Activated CD8-positive, alpha-beta T cell treated with anti-CD3 and anti-CD28 coated beads for 36 hours (primary cell): Measurements from ENCODE around the gene SCARB2. TPM values are rescaled to one million over a fixed set of nuclear protein-coding genes. Genes with fewer than 3 reads are reported as not detected.

ENCODE experiments used
- ATAC-seq: fragments of 200-7000 bp; cut with Tn5 transposase; one replicate; pipeline ENCODE4 v1.10.0; 2021; ENCODE audit warnings: mild to moderate bottlenecking, moderate library complexity
- CTCF ChIA-PET: fragments of 350-600 bp; sonication (Branson Sonifier 250); formaldehyde crosslinking; loops from one replicate; lab custom pipeline; 2021; ENCODE audit warnings: antibody characterized with exemption; lab: Charles Lee
- POLR2A ChIA-PET: fragments of 350-600 bp; sonication (Branson Sonifier 250); formaldehyde crosslinking; loops from one replicate; lab custom pipeline; 2021; ENCODE audit warnings: antibody characterized with exemption; lab: Charles Lee
- DNase-seq: peaks from one replicate; pipeline ENCODE4 v3.0.0-alpha.2; 2020
- H3K27ac Mint-ChIP-seq: one replicate; pipeline ENCODE4 v1.8.0; 2021; ENCODE audit warnings: mild to moderate bottlenecking, mixed read lengths
- H3K27me3 Mint-ChIP-seq: one replicate; pipeline ENCODE4 v1.8.0; 2021; ENCODE audit warnings: mixed read lengths
- H3K36me3 Mint-ChIP-seq: one replicate; pipeline ENCODE4 v1.8.0; 2021; ENCODE audit warnings: low read depth, mixed read lengths
- H3K4me1 Mint-ChIP-seq: one replicate; pipeline ENCODE4 v1.8.0; 2021; ENCODE audit warnings: low read depth, mixed read lengths
- H3K4me3 Mint-ChIP-seq: one replicate; pipeline ENCODE4 v1.8.0; 2021; ENCODE audit warnings: mild to moderate bottlenecking, moderate library complexity, mixed read lengths
- H3K9me3 Mint-ChIP-seq: one replicate; pipeline ENCODE4 v1.8.0; 2021; ENCODE audit warnings: mixed read lengths
- intact Hi-C: fragments of 100-400 bp; cut with micrococcal nuclease; formaldehyde crosslinking; loops from one replicate; pipeline ENCODE4 v1.10.0; 2022
- total RNA-seq, 2 experiments: library from RNA; stranded (reverse); gene quantifications; one replicate each; pipeline ENCODE4 v1.2.3, GENCODE V29; 2021
- TF ChIP-seq, protein P1 (sequence below): fragments of 200-600 bp; IDR thresholded peaks from one replicate; pipeline ENCODE4 v1.8.0; 2022; ENCODE audit warnings: antibody characterized with exemption, mild to moderate bottlenecking

The SCARB2 gene
- total RNA-seq, 2 experiments from 2014 or later, result 2.6 to 3.1 TPM

- Mint-ChIP-seq H3K4me1 (peaks cover 33% of the 10 kb centered on the region), H3K27me3 (no peaks in the 10 kb centered on the region), H3K9me3 (no peaks in the 10 kb centered on the region), H3K4me3 (no peak overlapping the region), H3K36me3 (no peaks in the 10 kb centered on the region), H3K27ac (no peak overlapping the region)
- intact Hi-C loops, result no loop called here
- CTCF ChIA-PET, result interaction anchor here (1.1 to 2.5 kb wide), 2 partner anchors 26 to 150 kb away, joined by 3 to 9 read pairs; no protein-coding TSS in a partner anchor
- POLR2A ChIA-PET, result interaction anchor here (0.7 kb wide), 1 partner anchor 32 kb away, joined by 3 read pairs; no protein-coding TSS in a partner anchor
- ATAC-seq, result no peak
- DNase-seq, result no peak
- TF ChIP-seq, protein P1, sequence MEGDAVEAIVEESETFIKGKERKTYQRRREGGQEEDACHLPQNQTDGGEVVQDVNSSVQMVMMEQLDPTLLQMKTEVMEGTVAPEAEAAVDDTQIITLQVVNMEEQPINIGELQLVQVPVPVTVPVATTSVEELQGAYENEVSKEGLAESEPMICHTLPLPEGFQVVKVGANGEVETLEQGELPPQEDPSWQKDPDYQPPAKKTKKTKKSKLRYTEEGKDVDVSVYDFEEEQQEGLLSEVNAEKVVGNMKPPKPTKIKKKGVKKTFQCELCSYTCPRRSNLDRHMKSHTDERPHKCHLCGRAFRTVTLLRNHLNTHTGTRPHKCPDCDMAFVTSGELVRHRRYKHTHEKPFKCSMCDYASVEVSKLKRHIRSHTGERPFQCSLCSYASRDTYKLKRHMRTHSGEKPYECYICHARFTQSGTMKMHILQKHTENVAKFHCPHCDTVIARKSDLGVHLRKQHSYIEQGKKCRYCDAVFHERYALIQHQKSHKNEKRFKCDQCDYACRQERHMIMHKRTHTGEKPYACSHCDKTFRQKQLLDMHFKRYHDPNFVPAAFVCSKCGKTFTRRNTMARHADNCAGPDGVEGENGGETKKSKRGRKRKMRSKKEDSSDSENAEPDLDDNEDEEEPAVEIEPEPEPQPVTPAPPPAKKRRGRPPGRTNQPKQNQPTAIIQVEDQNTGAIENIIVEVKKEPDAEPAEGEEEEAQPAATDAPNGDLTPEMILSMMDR, result no peak
These were observed 8.1 kb downstream of the SCARB2 start for GRCh38 chr4:76205476-76205875.

GRCh38 chr4:76204936-76205335 is 8.7 kb downstream of the SCARB2 start:
- H3K27ac Mint-ChIP-seq, result no peak overlapping the region
- ATAC-seq (no peak), DNase-seq (no peak)
- no peaks in the 10 kb centered on the region for H3K36me3 Mint-ChIP-seq
- no peaks in the 10 kb centered on the region for H3K27me3 Mint-ChIP-seq
- POLR2A ChIA-PET, result interaction anchor here (0.7 kb wide), 1 partner anchor 32 kb away, joined by 3 read pairs; no protein-coding TSS in a partner anchor
- peaks cover 36% of the 10 kb centered on the region for H3K4me1 Mint-ChIP-seq
- no peaks in the 10 kb centered on the region for H3K9me3 Mint-ChIP-seq
- H3K4me3 Mint-ChIP-seq, result no peak overlapping the region
- TF ChIP-seq, protein P1, result no peak
- CTCF ChIA-PET, result interaction anchor here (0.8 to 2.5 kb wide), 3 partner anchors 25 to 151 kb away, joined by 3 to 9 read pairs (median 3); no protein-coding TSS in a partner anchor
- intact Hi-C loops, result no loop called here

DNA sequence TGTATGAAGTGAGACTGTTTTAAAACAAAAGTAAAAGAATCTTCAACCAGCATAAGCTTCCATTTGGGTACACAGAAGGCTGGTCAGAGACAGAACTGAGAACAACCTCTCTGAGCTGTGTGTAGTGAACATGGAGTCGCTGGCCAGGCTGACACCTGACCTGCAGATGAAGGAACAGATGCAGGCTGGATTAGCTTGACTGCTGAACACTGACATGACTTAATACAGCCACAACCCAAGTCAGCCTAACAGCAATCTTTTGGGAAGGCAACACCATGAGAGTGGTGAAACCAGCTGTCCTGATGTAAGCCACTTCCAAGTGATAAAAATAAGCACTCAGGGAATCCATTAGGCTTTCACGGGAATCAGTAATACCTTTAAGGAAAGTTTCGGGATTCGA is 10.1 kb downstream of the SCARB2 start:
- DNase-seq (no peak), ATAC-seq (no peak)
- ChIA-PET CTCF (interaction anchor here (1.7 kb wide), 1 partner anchor 24 kb away, joined by 7 read pairs; no protein-coding TSS in a partner anchor), POLR2A (interaction anchor here (0.6 kb wide), 1 partner anchor 84 kb away, joined by 3 read pairs; no protein-coding TSS in a partner anchor)
- TF ChIP-seq, protein P1, result no peak
- Mint-ChIP-seq H3K4me1 (peaks cover 44% of the 10 kb centered on the region), H3K9me3 (no peaks in the 10 kb centered on the region), H3K27ac (no peak overlapping the region), H3K36me3 (no peaks in the 10 kb centered on the region), H3K27me3 (no peaks in the 10 kb centered on the region), H3K4me3 (no peak overlapping the region)
- intact Hi-C loops, result no loop called here

- no peaks in the 10 kb centered on the region for H3K27me3 Mint-ChIP-seq
- CTCF ChIA-PET, result interaction anchor here (5.8 kb wide), 1 partner anchor 21 kb away, joined by 37 read pairs; no protein-coding TSS in a partner anchor
- no peaks in the 10 kb centered on the region for H3K9me3 Mint-ChIP-seq
- ATAC-seq, result no peak
- POLR2A ChIA-PET, result no interaction called here
- H3K4me3 Mint-ChIP-seq, result no peak overlapping the region
- TF ChIP-seq, protein P1, result no peak
- peaks cover 53% of the 10 kb centered on the region for H3K4me1 Mint-ChIP-seq
- no peak overlapping the region for H3K27ac Mint-ChIP-seq
- no peak for DNase-seq
- intact Hi-C loops, result no loop called here
- no peaks in the 10 kb centered on the region for H3K36me3 Mint-ChIP-seq
These were observed 12.3 kb downstream of the SCARB2 start for GRCh38 chr4:76201276-76201675.

DNA sequence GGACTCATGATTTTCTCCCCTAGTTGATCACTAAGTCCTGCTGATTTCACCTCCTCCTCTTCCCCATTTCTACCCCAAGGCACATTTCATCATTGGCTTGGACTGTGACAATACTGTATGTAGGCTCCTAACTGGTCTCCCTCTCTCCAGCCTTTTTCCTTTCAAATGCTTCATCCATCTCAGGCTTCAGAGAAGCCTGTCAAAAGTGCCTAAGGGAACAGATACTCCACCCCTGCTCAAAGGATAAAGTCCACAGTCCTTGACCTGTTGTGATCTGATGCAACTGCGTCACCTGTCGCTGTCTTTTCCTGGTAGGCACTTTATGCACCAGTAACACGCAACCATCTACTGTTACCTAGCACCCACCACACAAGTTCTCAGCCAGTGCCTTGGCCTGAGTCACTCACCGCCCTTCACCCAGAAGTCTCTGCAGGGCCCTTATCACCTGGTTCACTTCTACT is 12.8 kb downstream of the SCARB2 start:
- H3K4me1 Mint-ChIP-seq, result peaks cover 53% of the 10 kb centered on the region

More for the DNA sequence above, 12.8 kb downstream of the SCARB2 start:
- Mint-ChIP-seq H3K9me3 (no peaks in the 10 kb centered on the region), H3K4me3 (no peak overlapping the region), H3K27ac (peak overlapping the region; percentile 1), H3K27me3 (no peaks in the 10 kb centered on the region), H3K36me3 (no peaks in the 10 kb centered on the region)
- DNase-seq, result peak; percentile 60
- peak; percentile 76 for ATAC-seq
- POLR2A ChIA-PET, result no interaction called here
- CTCF ChIA-PET, result interaction anchor here (2.2 to 5.8 kb wide), 2 partner anchors 21 to 177 kb away, joined by 8 to 37 read pairs; no protein-coding TSS in a partner anchor
- intact Hi-C loops, result no loop called here
- TF ChIP-seq, protein P1, result no peak
